ENCODE results near the gene MAPK4.

DNA sequence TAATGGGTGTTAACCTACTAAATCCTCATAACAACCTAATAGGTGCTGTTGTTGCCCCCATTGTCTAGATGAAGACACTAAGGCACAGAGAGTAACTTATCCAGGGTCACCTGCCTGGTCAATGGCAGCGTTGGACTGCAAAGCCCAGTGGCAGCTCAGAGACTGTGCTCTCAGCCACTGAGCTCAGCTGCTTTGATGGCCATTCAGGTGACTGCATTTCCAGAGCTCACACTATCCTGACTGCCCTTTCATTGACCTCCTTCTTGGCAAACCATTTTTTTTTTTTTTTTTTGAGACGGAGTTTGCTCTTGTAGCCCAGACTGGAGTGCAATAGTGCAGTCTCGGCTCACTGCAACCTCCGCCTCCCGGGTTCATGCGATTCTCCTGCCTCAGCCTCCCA is 115.2 kb downstream of the MAPK4 start:
- TF ChIP-seq, protein P1, sequence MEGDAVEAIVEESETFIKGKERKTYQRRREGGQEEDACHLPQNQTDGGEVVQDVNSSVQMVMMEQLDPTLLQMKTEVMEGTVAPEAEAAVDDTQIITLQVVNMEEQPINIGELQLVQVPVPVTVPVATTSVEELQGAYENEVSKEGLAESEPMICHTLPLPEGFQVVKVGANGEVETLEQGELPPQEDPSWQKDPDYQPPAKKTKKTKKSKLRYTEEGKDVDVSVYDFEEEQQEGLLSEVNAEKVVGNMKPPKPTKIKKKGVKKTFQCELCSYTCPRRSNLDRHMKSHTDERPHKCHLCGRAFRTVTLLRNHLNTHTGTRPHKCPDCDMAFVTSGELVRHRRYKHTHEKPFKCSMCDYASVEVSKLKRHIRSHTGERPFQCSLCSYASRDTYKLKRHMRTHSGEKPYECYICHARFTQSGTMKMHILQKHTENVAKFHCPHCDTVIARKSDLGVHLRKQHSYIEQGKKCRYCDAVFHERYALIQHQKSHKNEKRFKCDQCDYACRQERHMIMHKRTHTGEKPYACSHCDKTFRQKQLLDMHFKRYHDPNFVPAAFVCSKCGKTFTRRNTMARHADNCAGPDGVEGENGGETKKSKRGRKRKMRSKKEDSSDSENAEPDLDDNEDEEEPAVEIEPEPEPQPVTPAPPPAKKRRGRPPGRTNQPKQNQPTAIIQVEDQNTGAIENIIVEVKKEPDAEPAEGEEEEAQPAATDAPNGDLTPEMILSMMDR (IDR thresholded peaks at IDR 0.05), result no peak
- TF ChIP-seq POLR2A (IDR thresholded peaks at IDR 0.05), result no peak

Data from testis (tissue), 2 donors.